Measurements from ENCODE around the gene MSN.

DNA sequence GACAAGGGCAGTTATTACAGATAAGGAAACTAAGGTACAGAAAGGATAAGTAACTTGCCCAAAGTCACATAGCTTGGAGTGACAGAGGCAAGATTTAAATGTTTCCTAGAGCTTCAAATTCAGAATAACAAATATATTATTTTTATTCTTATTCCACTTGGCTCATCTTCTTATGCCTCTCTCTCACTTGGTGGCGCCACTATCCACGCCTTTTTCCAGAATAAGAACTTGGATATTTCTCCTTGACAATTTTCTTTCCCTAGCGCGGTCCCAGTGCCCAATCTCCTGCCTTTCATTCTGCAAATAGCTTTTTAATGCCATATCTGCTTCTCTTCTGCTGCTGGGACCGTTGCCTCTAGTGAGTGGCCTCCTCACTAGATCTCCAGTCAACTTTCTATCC lies 78.5 kb downstream of the MSN start:
- TF ChIP-seq, protein P1, sequence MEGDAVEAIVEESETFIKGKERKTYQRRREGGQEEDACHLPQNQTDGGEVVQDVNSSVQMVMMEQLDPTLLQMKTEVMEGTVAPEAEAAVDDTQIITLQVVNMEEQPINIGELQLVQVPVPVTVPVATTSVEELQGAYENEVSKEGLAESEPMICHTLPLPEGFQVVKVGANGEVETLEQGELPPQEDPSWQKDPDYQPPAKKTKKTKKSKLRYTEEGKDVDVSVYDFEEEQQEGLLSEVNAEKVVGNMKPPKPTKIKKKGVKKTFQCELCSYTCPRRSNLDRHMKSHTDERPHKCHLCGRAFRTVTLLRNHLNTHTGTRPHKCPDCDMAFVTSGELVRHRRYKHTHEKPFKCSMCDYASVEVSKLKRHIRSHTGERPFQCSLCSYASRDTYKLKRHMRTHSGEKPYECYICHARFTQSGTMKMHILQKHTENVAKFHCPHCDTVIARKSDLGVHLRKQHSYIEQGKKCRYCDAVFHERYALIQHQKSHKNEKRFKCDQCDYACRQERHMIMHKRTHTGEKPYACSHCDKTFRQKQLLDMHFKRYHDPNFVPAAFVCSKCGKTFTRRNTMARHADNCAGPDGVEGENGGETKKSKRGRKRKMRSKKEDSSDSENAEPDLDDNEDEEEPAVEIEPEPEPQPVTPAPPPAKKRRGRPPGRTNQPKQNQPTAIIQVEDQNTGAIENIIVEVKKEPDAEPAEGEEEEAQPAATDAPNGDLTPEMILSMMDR (IDR thresholded peaks at IDR 0.05 in 4 of 5, conservative IDR thresholded peaks at IDR 0.05 in 1 of 5): no peak
- no peak for TF ChIP-seq POLR2A (IDR thresholded peaks at IDR 0.05)

Measured in gastrocnemius medialis (tissue), 4 donors.